Stimulated activated CD4-positive, alpha-beta T cell treated with anti-CD3 and anti-CD28 coated beads, Interleukin-2, amount 100 ng/mL, for 24 hours (primary cell): ENCODE data around the gene ROPN1.
"Not testable (repeated sequence)": the region's sequence is repeated elsewhere in the genome, so short reads cannot be mapped to it uniquely, and the experiment has no call there.

Experiments used
- DNase-seq, 2 donors: peaks; one replicate each; pipeline ENCODE4 v3.0.0-alpha.2; 2020

Gene ROPN1

GRCh38 chr3:123991730-123992588, at the start of gene ROPN1:
Gene ROPN1 (minus strand): TSS chr3:123992124. CDS start chr3:123980481, 11,643 bp downstream.
- DNase-seq = not testable (repeated sequence)

GRCh38 chr3:124041553-124041952, 49.6 kb upstream of the ROPN1 start:
- no peak for DNase-seq

GRCh38 chr3:124037326-124037725, 45.4 kb upstream of the ROPN1 start:
- DNase-seq = no peak

- DNase-seq = not testable (repeated sequence)
Measured at GRCh38 chr3:124036214-124036613, 44.3 kb upstream of the ROPN1 start.

- DNase-seq = no peak
Measured at GRCh38 chr3:124035463-124036121, 43.7 kb upstream of the ROPN1 start.

GRCh38 chr3:124034844-124035152, 42.9 kb upstream of the ROPN1 start:
- no peak for DNase-seq

GRCh38 chr3:124034016-124034843, 42.3 kb upstream of the ROPN1 start:
- DNase-seq = peak; percentile 21 to 26

- DNase-seq = peak in 1 of 2 donors; percentile 3
Measured at GRCh38 chr3:124033360-124034015, 41.6 kb upstream of the ROPN1 start, which contains the start of gene KALRN. Gene KALRN (plus strand): TSS chr3:124033369.

- peak; percentile 70 to 81 for DNase-seq
Measured at GRCh38 chr3:124032881-124033359, 41.0 kb upstream of the ROPN1 start.

- DNase-seq = no peak
Measured at GRCh38 chr3:124032311-124032880, 40.5 kb upstream of the ROPN1 start.

GRCh38 chr3:124026516-124026915, 34.6 kb upstream of the ROPN1 start:
- no peak for DNase-seq

- DNase-seq = not testable (repeated sequence)
Measured at GRCh38 chr3:124023531-124023930, 31.6 kb upstream of the ROPN1 start.

- no peak for DNase-seq
Measured at GRCh38 chr3:124019291-124019690, 27.4 kb upstream of the ROPN1 start.

GRCh38 chr3:124017502-124017901, 25.6 kb upstream of the ROPN1 start:
- DNase-seq = not testable (repeated sequence)

GRCh38 chr3:124016483-124016882, 24.6 kb upstream of the ROPN1 start:
- DNase-seq = peak in 1 of 2 donors; percentile 3

GRCh38 chr3:124014366-124014942, 22.5 kb upstream of the ROPN1 start:
- DNase-seq = no peak

GRCh38 chr3:124008321-124008720, 16.4 kb upstream of the ROPN1 start:
- not testable (repeated sequence) for DNase-seq

GRCh38 chr3:124007186-124007585, 15.3 kb upstream of the ROPN1 start:
- DNase-seq = no peak

- DNase-seq = not testable (repeated sequence)
Measured at GRCh38 chr3:124002405-124003079, 10.6 kb upstream of the ROPN1 start.

GRCh38 chr3:124001366-124001765, 9.4 kb upstream of the ROPN1 start:
- not testable (repeated sequence) for DNase-seq

GRCh38 chr3:123997543-123997942, 5.6 kb upstream of the ROPN1 start:
- DNase-seq = no peak
